ENCODE data around the gene CDH4.

GRCh38 chr20:61760731-61761130, 508.7 kb downstream of the CDH4 start:
- no peak for TF ChIP-seq POLR2AphosphoS5 (IDR thresholded peaks at IDR 0.05)
- TF ChIP-seq CTCF (IDR thresholded peaks at IDR 0.05) = no peak
- no peak for TF ChIP-seq POLR2A (IDR thresholded peaks at IDR 0.05)
- TF ChIP-seq EP300 (IDR thresholded peaks at IDR 0.05) = no peak
